OCI-LY7 (cell line): ENCODE results near the gene PHAF1. TPM values are rescaled to one million over a fixed set of nuclear protein-coding genes. Genes with fewer than 3 reads are reported as not detected.

Experiments used
- BruUV-seq: library from RNA; stranded (reverse); fragments of 400-500 nt; replicated peaks from 2 replicates; lab custom pipeline; 2021; lab: Mats Ljungman, UMichigan
- CTCF ChIA-PET: fragments of 300-600 bp; sonication (Branson Sonifier 250); formaldehyde crosslinking; loops from one replicate; lab custom pipeline; 2022; ENCODE audit warnings: antibody characterized with exemption; ENCODE audit not compliant: unreplicated experiment; lab: Charles Lee
- POLR2A ChIA-PET: fragments of 300-600 bp; sonication (Branson Sonifier 250); formaldehyde crosslinking; loops from one replicate; lab custom pipeline; 2022; ENCODE audit warnings: antibody characterized with exemption; lab: Charles Lee
- DNase-seq: peaks from one replicate; pipeline ENCODE4 v3.0.0-alpha.2; 2015; ENCODE audit warnings: low spot score
- H2AFZ ChIP-seq: fragments of 200-600 bp; sonication (generic), shearing (Covaris generic); 2 replicates; pipeline ENCODE4 v1.6.1; 2014; ENCODE audit warnings: mild to moderate bottlenecking, antibody characterized with exemption, low read length, moderate library complexity
- H3K27ac ChIP-seq: fragments of 200-600 bp; sonication (generic); 2 replicates; pipeline ENCODE4 v1.5.1; 2014; ENCODE audit warnings: mixed run types, low read depth, mild to moderate bottlenecking, moderate library complexity, low read length, inconsistent platforms; ENCODE audit not compliant: poor library complexity, severe bottlenecking
- H3K36me3 ChIP-seq: fragments of 200-600 bp; sonication (generic); 2 replicates; pipeline ENCODE4 v1.6.1; 2014; ENCODE audit warnings: mild to moderate bottlenecking, antibody characterized with exemption, low read length, moderate library complexity, mixed read lengths; ENCODE audit not compliant: insufficient read depth
- H3K4me1 ChIP-seq: fragments of 200-600 bp; sonication (generic); 2 replicates; pipeline ENCODE4 v1.5.1; 2014; ENCODE audit warnings: mild to moderate bottlenecking, low read length; ENCODE audit not compliant: insufficient read depth, poor library complexity, severe bottlenecking
- H3K4me2 ChIP-seq: fragments of 200-600 bp; sonication (generic); 2 replicates; pipeline ENCODE4 v1.6.1; 2014; ENCODE audit warnings: mild to moderate bottlenecking, low read length
- H3K4me3 ChIP-seq: fragments of 200-600 bp; sonication (generic); 2 replicates; pipeline ENCODE4 v1.5.1; 2014; ENCODE audit warnings: mild to moderate bottlenecking, low read depth, low read length; ENCODE audit not compliant: poor library complexity, severe bottlenecking
- H3K79me2 ChIP-seq: fragments of 200-600 bp; sonication (generic); 2 replicates; pipeline ENCODE4 v1.6.1; 2016; ENCODE audit warnings: low read depth, mild to moderate bottlenecking, low read length, moderate library complexity, mixed read lengths; ENCODE audit not compliant: insufficient read depth
- H3K9me2 ChIP-seq: fragments of 200-600 bp; sonication (generic); 2 replicates; pipeline ENCODE4 v1.6.1; 2016; ENCODE audit warnings: mild to moderate bottlenecking, low read length, mixed read lengths; ENCODE audit not compliant: insufficient read depth
- H3K9me3 ChIP-seq: fragments of 200-600 bp; sonication (generic); 2 replicates; pipeline ENCODE4 v1.6.1; 2014; ENCODE audit warnings: mild to moderate bottlenecking, mixed run types, low read length, mixed read lengths
- H4K20me1 ChIP-seq: fragments of 200-600 bp; sonication (generic); 2 replicates; pipeline ENCODE4 v1.6.1; 2014; ENCODE audit warnings: mild to moderate bottlenecking, antibody characterized with exemption, low read length, moderate library complexity, mixed read lengths; ENCODE audit not compliant: insufficient read depth
- CTCF ChIP-seq: fragments of 200-600 bp; sonication (generic); conservative IDR thresholded peaks from 2 replicates; pipeline ENCODE4 v1.5.1; 2014; ENCODE audit warnings: mild to moderate bottlenecking, antibody characterized with exemption, low read length, moderate library complexity, mixed read lengths
- EZH2phosphoT487 ChIP-seq: fragments of 200-600 bp; sonication (generic); IDR thresholded peaks from 2 replicates; pipeline ENCODE4 v1.6.1; 2018; ENCODE audit warnings: low read depth, borderline replicate concordance, mild to moderate bottlenecking, mixed run types, antibody characterized with exemption, low read length, moderate library complexity, mixed read lengths
- intact Hi-C: fragments of 100-400 bp; cut with micrococcal nuclease; formaldehyde crosslinking; loops from one replicate; pipeline ENCODE4 v1.10.0; 2022; ENCODE audit not compliant: unreplicated experiment
- total RNA-seq, 2 experiments: library from RNA; depleted of rRNA in 1 of 2; stranded (reverse); fragments of >200 nt in 1 of 2; shearing (Covaris generic) in 1 of 2; gene quantifications; 2 replicates each; pipeline ENCODE4 v1.2.3, GENCODE V29; 2014 to 2022

PHAF1 gene
- total RNA-seq, 2 experiments from 2014 or later: 13.9 to 16.8 TPM

DNA sequence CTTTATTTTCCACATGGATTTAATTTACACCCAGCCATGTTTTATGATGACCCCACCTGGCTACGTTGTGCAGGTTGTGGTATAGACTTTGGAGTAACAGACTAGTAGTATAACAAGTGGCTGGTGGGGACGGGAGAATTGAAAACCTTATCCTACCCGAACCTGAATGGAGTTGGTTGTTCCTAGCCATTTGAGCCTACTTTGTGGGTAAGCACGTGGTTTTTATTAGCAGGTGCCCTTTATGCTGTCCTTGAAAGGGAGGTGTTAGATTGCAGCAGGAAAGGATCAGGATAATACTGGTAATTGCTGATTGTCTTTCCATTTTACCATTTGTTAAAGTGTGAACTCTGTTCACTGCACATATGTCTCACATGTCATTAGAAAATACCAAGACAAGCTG, 31.9 kb upstream of the PHAF1 start:
- Histone ChIP-seq H3K4me2 (no peak overlapping the region), H3K4me3 (no peak overlapping the region), H3K36me3 (peaks cover 53% of the 10 kb centered on the region), H3K9me3 (no peaks in the 10 kb centered on the region), H3K4me1 (no peaks in the 10 kb centered on the region), H3K27ac (no peak overlapping the region), H3K79me2 (no peaks in the 10 kb centered on the region), H4K20me1 (no peaks in the 10 kb centered on the region), H2AFZ (no peak overlapping the region), H3K9me2 (no peaks in the 10 kb centered on the region)
- BruUV-seq: no TSS peak
- no peak for DNase-seq
- TF ChIP-seq EZH2phosphoT487: no peak
- TF ChIP-seq CTCF: no peak
- POLR2A ChIA-PET: interaction anchor here (1.1 kb wide), 1 partner anchor 11 kb away, joined by 3 read pairs; no protein-coding TSS in a partner anchor
- intact Hi-C loops: no loop called here
- CTCF ChIA-PET: no interaction called here

GRCh38 chr16:67082100-67082499, 27.6 kb upstream of the PHAF1 start:
- Histone ChIP-seq H3K79me2 (no peaks in the 10 kb centered on the region), H3K36me3 (peaks cover 41% of the 10 kb centered on the region), H3K9me2 (no peaks in the 10 kb centered on the region), H3K9me3 (no peaks in the 10 kb centered on the region), H2AFZ (no peak overlapping the region), H3K4me2 (no peak overlapping the region), H3K27ac (no peak overlapping the region), H4K20me1 (peaks cover 3% of the 10 kb centered on the region; the same call in 1 of the 2 replicates), H3K4me3 (no peak overlapping the region), H3K4me1 (peaks cover 17% of the 10 kb centered on the region)
- DNase-seq: no peak
- no TSS peak for BruUV-seq
- TF ChIP-seq CTCF (no peak), EZH2phosphoT487 (no peak)
- CTCF ChIA-PET: no interaction called here
- POLR2A ChIA-PET: interaction anchor here (0.7 to 1.5 kb wide), 2 partner anchors 30 to 118 kb away, joined by 3 to 5 read pairs; no protein-coding TSS in a partner anchor
- intact Hi-C loops: no loop called here

- Histone ChIP-seq H3K4me2 (no peak overlapping the region), H3K9me2 (no peaks in the 10 kb centered on the region), H3K4me1 (peaks cover 17% of the 10 kb centered on the region), H4K20me1 (peaks cover 3% of the 10 kb centered on the region; the same call in 1 of the 2 replicates), H3K9me3 (no peaks in the 10 kb centered on the region), H2AFZ (no peak overlapping the region), H3K36me3 (peaks cover 39% of the 10 kb centered on the region), H3K27ac (no peak overlapping the region), H3K4me3 (no peak overlapping the region), H3K79me2 (no peaks in the 10 kb centered on the region)
- CTCF ChIA-PET: no interaction called here
- intact Hi-C loops: no loop called here
- DNase-seq: no peak
- POLR2A ChIA-PET: interaction anchor here (0.6 to 1.5 kb wide), 2 partner anchors 31 to 193 kb away, joined by 3 to 5 read pairs; no protein-coding TSS in a partner anchor
- BruUV-seq: no TSS peak
- no peak for TF ChIP-seq CTCF
- TF ChIP-seq EZH2phosphoT487: no peak
Measured at GRCh38 chr16:67082891-67083290, 26.9 kb upstream of the PHAF1 start.
